Natural killer cell (primary cell): ENCODE results near the gene PLXNA2. TPM values are rescaled to one million over a fixed set of nuclear protein-coding genes. Genes with fewer than 3 reads are reported as not detected.

ENCODE experiments used
- ATAC-seq, 3 donors: fragments of 150-1000 bp in 2 of 3; fragments of 200-7000 bp in 1 of 3; cut with Tn5 transposase; 1 replicate in 1 of 3; 2 replicates in 2 of 3; pipeline ENCODE4 v1.10.0; 2021; ENCODE audit warnings: mild to moderate bottlenecking in 2 of 3, moderate library complexity in 2 of 3
- DNase-seq, 2 donors: peaks; one replicate each; pipeline versions ENCODE4 v3.0.0 to v3.0.0-alpha.2; 2013 to 2021; ENCODE audit warnings: mixed read lengths in 1 of 2
- H3K27ac ChIP-seq: one replicate; pipeline ENCODE4 v1.5.1; 2013; ENCODE audit warnings: mild to moderate bottlenecking, low read length
- H3K27me3 ChIP-seq: one replicate; pipeline ENCODE4 v1.6.1; 2013; ENCODE audit warnings: low read length; ENCODE audit not compliant: control insufficient read depth, insufficient read depth
- H3K36me3 ChIP-seq: one replicate; pipeline ENCODE4 v1.6.1; 2013; ENCODE audit warnings: low read length; ENCODE audit not compliant: control insufficient read depth, insufficient read depth
- H3K4me1 ChIP-seq: one replicate; pipeline ENCODE4 v1.6.1; 2013; ENCODE audit warnings: low read length; ENCODE audit not compliant: control insufficient read depth, insufficient read depth
- H3K4me3 ChIP-seq: one replicate; pipeline ENCODE4 v1.5.1; 2013; ENCODE audit warnings: low read length
- H3K9me3 ChIP-seq: one replicate; pipeline ENCODE4 v1.6.1; 2013; ENCODE audit warnings: low read length; ENCODE audit not compliant: control insufficient read depth, insufficient read depth
- H3K27ac Mint-ChIP-seq, 2 donors: one replicate each; pipeline ENCODE4 v1.8.0; 2022; ENCODE audit warnings: mild to moderate bottlenecking in 2 of 2, mixed read lengths in 2 of 2, moderate library complexity in 1 of 2
- H3K27me3 Mint-ChIP-seq, 2 donors: one replicate each; pipeline ENCODE4 v1.8.0; 2022; ENCODE audit warnings: low read depth in 2 of 2, mixed read lengths in 2 of 2
- H3K36me3 Mint-ChIP-seq: one replicate; pipeline ENCODE4 v1.8.0; 2022; ENCODE audit warnings: mixed read lengths
- H3K4me1 Mint-ChIP-seq, 2 donors: one replicate each; pipeline ENCODE4 v1.8.0; 2022; ENCODE audit warnings: mixed read lengths in 2 of 2
- H3K4me3 Mint-ChIP-seq: one replicate; pipeline ENCODE4 v1.8.0; 2022; ENCODE audit warnings: mild to moderate bottlenecking, moderate library complexity, mixed read lengths
- H3K9me3 Mint-ChIP-seq, 2 donors: one replicate each; pipeline ENCODE4 v1.8.0; 2022; ENCODE audit warnings: mixed read lengths in 2 of 2
- CTCF ChIP-seq: fragments of 200-600 bp; IDR thresholded peaks from one replicate; pipeline ENCODE4 v1.8.0; 2022; ENCODE audit warnings: antibody characterized with exemption
- WGBS: methylation state at CpG from one replicate; pipeline ENCODE4 v1.1.7; 2013; ENCODE audit warnings: missing lambda C conversion rate; ENCODE audit not compliant: insufficient coverage; 5-methylcytosine and 5-hydroxymethylcytosine counted together
- intact Hi-C: fragments of 100-400 bp; cut with micrococcal nuclease; formaldehyde crosslinking; loops from one replicate; pipeline ENCODE4 v1.14.2; 2022
- total RNA-seq, 4 donors: library from RNA; stranded (reverse); fragments of 120-200 nt in 1 of 4; gene quantifications; one replicate each; pipeline versions ENCODE4 v1.2.3 to v1.2.4, GENCODE V29; 2013 to 2022

The PLXNA2 gene
- total RNA-seq, 3 donors from 2014 or later (not counting 1 experiment from before 2014, with no cell fraction given), result 2.8 to 8.4 (median 2.8) TPM

GRCh38 chr1:208002078-208002477 is 242.1 kb downstream of the PLXNA2 start:
- no peaks in the 10 kb centered on the region for H3K36me3 Mint-ChIP-seq
- H3K4me1 ChIP-seq, result no peaks in the 10 kb centered on the region
- H3K4me3 ChIP-seq, result no peak overlapping the region
- ATAC-seq, result no peak
- 94% methylated on average over 6 of the region's 6 CpGs for WGBS
- DNase-seq, result no peak
- intact Hi-C loops, result no loop called here
- no peaks in the 10 kb centered on the region for H3K9me3 Mint-ChIP-seq
- H3K4me3 Mint-ChIP-seq, result no peak overlapping the region
- H3K27ac Mint-ChIP-seq, result no peak overlapping the region
- no peaks in the 10 kb centered on the region for H3K27me3 ChIP-seq
- no peaks in the 10 kb centered on the region for H3K27me3 Mint-ChIP-seq
- H3K36me3 ChIP-seq, result no peaks in the 10 kb centered on the region
- H3K9me3 ChIP-seq, result no peaks in the 10 kb centered on the region
- H3K27ac ChIP-seq, result no peak overlapping the region
- no peaks in the 10 kb centered on the region for H3K4me1 Mint-ChIP-seq
- TF ChIP-seq CTCF, result no peak

- Mint-ChIP-seq H3K4me3 (no peak overlapping the region), H3K27me3 (peaks cover 0 to 3% of the 10 kb centered on the region in 2 donors), H3K4me1 (no peaks in the 10 kb centered on the region), H3K36me3 (no peaks in the 10 kb centered on the region), H3K27ac (no peak overlapping the region), H3K9me3 (no peaks in the 10 kb centered on the region)
- WGBS, result 65% methylated on average over 3 of the region's 4 CpGs
- no peaks in the 10 kb centered on the region for H3K27me3 ChIP-seq
- H3K4me1 ChIP-seq, result no peaks in the 10 kb centered on the region
- ATAC-seq (no peak), DNase-seq (no peak)
- no peak for TF ChIP-seq CTCF
- H3K27ac ChIP-seq, result no peak overlapping the region
- H3K36me3 ChIP-seq, result no peaks in the 10 kb centered on the region
- intact Hi-C loops, result no loop called here
- no peaks in the 10 kb centered on the region for H3K9me3 ChIP-seq
- H3K4me3 ChIP-seq, result no peak overlapping the region
Observed at GRCh38 chr1:208000504-208000903, 243.7 kb downstream of the PLXNA2 start.

- Histone ChIP-seq H3K36me3 (no peaks in the 10 kb centered on the region), H3K4me1 (no peaks in the 10 kb centered on the region), H3K4me3 (no peak overlapping the region), H3K9me3 (no peaks in the 10 kb centered on the region), H3K27me3 (no peaks in the 10 kb centered on the region), H3K27ac (no peak overlapping the region)
- no peak for ATAC-seq
- DNase-seq, result no peak
- no peak overlapping the region for H3K4me3 Mint-ChIP-seq
- no peak overlapping the region for H3K27ac Mint-ChIP-seq
- H3K27me3 Mint-ChIP-seq, result peaks cover 0 to 3% of the 10 kb centered on the region in 2 donors
- TF ChIP-seq CTCF, result no peak
- H3K4me1 Mint-ChIP-seq, result no peaks in the 10 kb centered on the region
- no peaks in the 10 kb centered on the region for H3K9me3 Mint-ChIP-seq
- intact Hi-C loops, result no loop called here
- no peaks in the 10 kb centered on the region for H3K36me3 Mint-ChIP-seq
Observed at GRCh38 chr1:207999972-208000371, 244.2 kb downstream of the PLXNA2 start.

- Mint-ChIP-seq H3K36me3 (no peaks in the 10 kb centered on the region), H3K4me3 (no peak overlapping the region), H3K9me3 (no peaks in the 10 kb centered on the region), H3K27me3 (peaks cover 3% of the 10 kb centered on the region in 2 donors), H3K4me1 (no peaks in the 10 kb centered on the region), H3K27ac (no peak overlapping the region)
- TF ChIP-seq CTCF, result no peak
- Histone ChIP-seq H3K36me3 (no peaks in the 10 kb centered on the region), H3K27me3 (no peaks in the 10 kb centered on the region), H3K4me1 (no peaks in the 10 kb centered on the region), H3K27ac (no peak overlapping the region), H3K9me3 (no peaks in the 10 kb centered on the region), H3K4me3 (no peak overlapping the region)
- 96% methylated on average over 3 of the region's 3 CpGs for WGBS
- DNase-seq (no peak), ATAC-seq (no peak)
- intact Hi-C loops, result no loop called here
Observed at GRCh38 chr1:207999274-207999915, 244.8 kb downstream of the PLXNA2 start.
